Hepatocyte (in vitro differentiated cells): ENCODE data around the gene TTL.
"Not testable (repeated sequence)": the region's sequence is repeated elsewhere in the genome, so short reads cannot be mapped to it uniquely, and the experiment has no call there.

Experiments
- EZH2 ChIP-seq: fragments of 200-600 bp; sonication (generic); IDR thresholded peaks from 2 replicates; pipeline ENCODE4 v1.6.1; 2016; ENCODE audit warnings: antibody characterized with exemption, mild to moderate bottlenecking, borderline replicate concordance
- EZH2phosphoT487 ChIP-seq: fragments of 200-600 bp; sonication (generic); IDR thresholded peaks from one replicate; pipeline ENCODE4 v1.6.1; 2018; ENCODE audit warnings: antibody characterized with exemption, mild to moderate bottlenecking, low read depth, moderate library complexity; ENCODE audit not compliant: unreplicated experiment, severe bottlenecking
- TF ChIP-seq, protein P1 (sequence below): fragments of 200-600 bp; sonication (generic); IDR thresholded peaks from 2 replicates; pipeline ENCODE4 v1.5.1; 2016; ENCODE audit warnings: antibody characterized with exemption, mild to moderate bottlenecking; ENCODE audit not compliant: poor library complexity

DNA sequence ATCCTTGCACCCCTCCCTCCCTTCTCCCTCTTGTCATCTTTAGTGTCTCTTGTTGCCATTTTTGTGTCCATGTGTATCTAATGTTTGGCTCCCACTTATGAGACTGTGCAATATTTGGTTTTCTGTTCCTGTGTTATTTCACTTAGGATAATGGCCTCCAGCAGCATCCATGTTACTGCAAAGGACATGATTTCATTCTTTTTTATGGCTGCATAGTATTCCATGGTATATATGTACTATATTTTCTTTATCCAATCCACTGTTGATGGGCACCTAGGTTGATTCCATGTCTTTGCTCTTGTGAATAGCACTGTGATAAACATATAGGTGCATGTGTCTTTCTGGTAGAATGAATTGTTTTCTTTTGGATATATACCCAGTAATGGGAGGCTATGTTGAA is 54.7 kb downstream of the TTL start:
- TF ChIP-seq, protein P1, sequence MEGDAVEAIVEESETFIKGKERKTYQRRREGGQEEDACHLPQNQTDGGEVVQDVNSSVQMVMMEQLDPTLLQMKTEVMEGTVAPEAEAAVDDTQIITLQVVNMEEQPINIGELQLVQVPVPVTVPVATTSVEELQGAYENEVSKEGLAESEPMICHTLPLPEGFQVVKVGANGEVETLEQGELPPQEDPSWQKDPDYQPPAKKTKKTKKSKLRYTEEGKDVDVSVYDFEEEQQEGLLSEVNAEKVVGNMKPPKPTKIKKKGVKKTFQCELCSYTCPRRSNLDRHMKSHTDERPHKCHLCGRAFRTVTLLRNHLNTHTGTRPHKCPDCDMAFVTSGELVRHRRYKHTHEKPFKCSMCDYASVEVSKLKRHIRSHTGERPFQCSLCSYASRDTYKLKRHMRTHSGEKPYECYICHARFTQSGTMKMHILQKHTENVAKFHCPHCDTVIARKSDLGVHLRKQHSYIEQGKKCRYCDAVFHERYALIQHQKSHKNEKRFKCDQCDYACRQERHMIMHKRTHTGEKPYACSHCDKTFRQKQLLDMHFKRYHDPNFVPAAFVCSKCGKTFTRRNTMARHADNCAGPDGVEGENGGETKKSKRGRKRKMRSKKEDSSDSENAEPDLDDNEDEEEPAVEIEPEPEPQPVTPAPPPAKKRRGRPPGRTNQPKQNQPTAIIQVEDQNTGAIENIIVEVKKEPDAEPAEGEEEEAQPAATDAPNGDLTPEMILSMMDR = not testable (repeated sequence)
- TF ChIP-seq EZH2phosphoT487, EZH2: not testable (repeated sequence)
